CD14-positive monocyte (primary cell): ENCODE data around the gene C17orf100. TPM values are rescaled to one million over a fixed set of nuclear protein-coding genes. Genes with fewer than 3 reads are reported as not detected.

ENCODE experiments used
- DNase-seq, 3 donors: peaks; one replicate each; pipeline ENCODE4 v3.0.0-alpha.2; 2011 to 2022
- H2AFZ ChIP-seq: 2 replicates; pipeline ENCODE4 v1.6.0; 2012; ENCODE audit warnings: mild to moderate bottlenecking, low read depth, low read length, inconsistent platforms; ENCODE audit not compliant: insufficient read depth, poor library complexity, severe bottlenecking
- H3K27ac ChIP-seq, 2 donors: 1 replicate in 1 of 2; 2 replicates in 1 of 2; pipeline ENCODE4 v1.5.1; 2012 to 2013; ENCODE audit warnings: low read length in 2 of 2, control low read depth in 1 of 2, inconsistent platforms in 1 of 2, low read depth in 1 of 2, mild to moderate bottlenecking in 1 of 2
- H3K27me3 ChIP-seq, 2 donors: one replicate each; pipeline versions ENCODE4 v1.6.0 to v1.6.1; 2011 to 2013; ENCODE audit warnings: low read length in 2 of 2; ENCODE audit not compliant: control insufficient read depth in 2 of 2, insufficient read depth in 2 of 2
- H3K36me3 ChIP-seq, 2 donors: replicated peaks in 1 of 2; 1 replicate in 1 of 2; 2 replicates in 1 of 2; pipeline versions ENCODE4 v1.5.1 to v1.6.1; 2012 to 2013; ENCODE audit warnings: low read length in 2 of 2, control low read depth in 1 of 2, inconsistent platforms in 1 of 2, mild to moderate bottlenecking in 1 of 2; ENCODE audit not compliant: insufficient read depth in 2 of 2, control insufficient read depth in 1 of 2
- H3K4me1 ChIP-seq, 2 donors: 1 replicate in 1 of 2; 2 replicates in 1 of 2; pipeline versions ENCODE4 v1.5.1 to v1.6.1; 2012 to 2013; ENCODE audit warnings: low read length in 2 of 2, control low read depth in 1 of 2, inconsistent platforms in 1 of 2, mild to moderate bottlenecking in 1 of 2, moderate library complexity in 1 of 2; ENCODE audit not compliant: insufficient read depth in 2 of 2, control insufficient read depth in 1 of 2
- H3K4me2 ChIP-seq: replicated peaks from 2 replicates; pipeline ENCODE3; 2012; ENCODE audit warnings: low read length, moderate library complexity, mild to moderate bottlenecking; ENCODE audit not compliant: poor library complexity, severe bottlenecking; ENCODE audit errors: extremely low read depth
- H3K4me3 ChIP-seq, 3 experiments: fragments of 200-600 bp in 1 of 3; sonication (generic) in 1 of 3; replicated peaks in 1 of 3; 1 replicate in 2 of 3; 2 replicates in 1 of 3; pipeline ENCODE4 v1.5.1; 2011 to 2013; ENCODE audit warnings: low read length in 3 of 3, mild to moderate bottlenecking in 3 of 3, control low read depth in 2 of 3, low read depth in 2 of 3, inconsistent platforms in 1 of 3, moderate library complexity in 1 of 3
- H3K79me2 ChIP-seq: 2 replicates; pipeline ENCODE4 v1.6.0; 2012; ENCODE audit warnings: mild to moderate bottlenecking, control low read depth, inconsistent platforms, low read length, moderate library complexity; ENCODE audit not compliant: insufficient read depth
- H3K9ac ChIP-seq: 2 replicates; pipeline ENCODE4 v1.6.0; 2017; ENCODE audit warnings: low read length, mild to moderate bottlenecking; ENCODE audit not compliant: insufficient read depth, poor library complexity, severe bottlenecking
- H3K9me3 ChIP-seq, 2 donors: replicated peaks in 1 of 2; 1 replicate in 1 of 2; 2 replicates in 1 of 2; pipeline versions ENCODE4 v1.5.1 to v1.6.1; 2012 to 2013; ENCODE audit warnings: low read length in 2 of 2, control low read depth in 1 of 2; ENCODE audit not compliant: control insufficient read depth in 1 of 2, insufficient read depth in 1 of 2
- H4K20me1 ChIP-seq: 2 replicates; pipeline ENCODE4 v1.6.0; 2012; ENCODE audit warnings: mild to moderate bottlenecking, low read length, control low read depth, moderate library complexity; ENCODE audit not compliant: insufficient read depth
- H3K27ac Mint-ChIP-seq, 7 donors: one replicate each; pipeline ENCODE4 v1.8.0; 2020; ENCODE audit warnings: mild to moderate bottlenecking in 7 of 7, mixed read lengths in 7 of 7, moderate library complexity in 6 of 7, inconsistent platforms in 2 of 7
- H3K27me3 Mint-ChIP-seq, 3 donors: one replicate each; pipeline ENCODE4 v1.8.0; 2021 to 2022; ENCODE audit warnings: low read depth in 3 of 3, mild to moderate bottlenecking in 3 of 3, mixed read lengths in 3 of 3, moderate library complexity in 3 of 3, inconsistent platforms in 1 of 3
- H3K36me3 Mint-ChIP-seq, 2 donors: one replicate each; pipeline ENCODE4 v1.8.0; 2020; ENCODE audit warnings: mixed read lengths in 2 of 2, inconsistent platforms in 1 of 2, mild to moderate bottlenecking in 1 of 2
- H3K4me1 Mint-ChIP-seq: one replicate; pipeline ENCODE4 v1.8.0; 2020; ENCODE audit warnings: mild to moderate bottlenecking, mixed read lengths
- H3K4me3 Mint-ChIP-seq, 2 donors: one replicate each; pipeline ENCODE4 v1.8.0; 2020; ENCODE audit warnings: mild to moderate bottlenecking in 2 of 2, mixed read lengths in 2 of 2, moderate library complexity in 1 of 2
- H3K9me3 Mint-ChIP-seq, 7 donors: one replicate each; pipeline ENCODE4 v1.8.0; 2020 to 2022; ENCODE audit warnings: mixed read lengths in 7 of 7, mild to moderate bottlenecking in 6 of 7, moderate library complexity in 6 of 7, inconsistent platforms in 2 of 7
- WGBS: methylation state at CpG from one replicate; pipeline ENCODE4 v1.1.5; 2013; ENCODE audit warnings: missing lambda C conversion rate; ENCODE audit not compliant: insufficient coverage; 5-methylcytosine and 5-hydroxymethylcytosine counted together
- intact Hi-C, 2 donors: fragments of 100-400 bp; cut with micrococcal nuclease; formaldehyde crosslinking; loops; one replicate each; pipeline versions ENCODE4 v1.15.0 to v1.15.1; 2023
- polyA plus RNA-seq, 3 donors: library from polyadenylated mRNA; depleted of rRNA in 1 of 3; unstranded in 2 of 3; stranded (reverse) in 1 of 3; fragments of 300-500 nt in 2 of 3; fragments of >200 nt in 1 of 3; fragmentation: Illumina TruSeq in 2 of 3; gene quantifications; 1 replicate in 2 of 3; 2 replicates in 1 of 3; pipeline ENCODE4 v1.2.3, GENCODE V29; 2012 to 2021
- TF ChIP-seq, protein P1 (sequence below): fragments of 200-600 bp; IDR thresholded peaks from one replicate; pipeline ENCODE4 v1.8.0; 2022; ENCODE audit warnings: antibody characterized with exemption, mild to moderate bottlenecking

The C17orf100 gene
- polyA plus RNA-seq, 3 donors = 0.51 to 1.8 (median 1.2) TPM

DNA sequence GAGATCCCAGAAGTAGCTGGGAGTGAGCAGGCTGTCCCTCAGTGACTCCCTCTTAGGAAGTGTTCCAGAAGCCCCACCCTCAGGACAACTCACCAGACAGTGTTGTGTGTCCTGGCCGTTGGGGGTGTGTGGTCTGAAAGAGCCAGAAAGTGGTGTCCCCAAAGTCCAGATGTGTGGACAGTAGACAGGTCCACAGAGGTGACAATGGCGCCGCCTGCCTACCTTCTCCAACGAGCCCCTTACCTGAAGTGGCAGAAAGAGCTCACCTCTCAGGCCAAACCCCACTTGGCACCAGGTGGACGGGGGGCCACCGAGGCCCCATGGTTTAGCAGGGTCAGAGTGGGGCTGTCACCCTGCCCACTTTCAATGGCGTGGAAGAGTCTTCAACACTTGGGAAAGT, 19.9 kb downstream of the C17orf100 start:
- H3K27ac Mint-ChIP-seq = no peak overlapping the region
- no peak overlapping the region for H3K4me3 ChIP-seq
- H3K27me3 ChIP-seq = peaks cover 0 to 18% of the 10 kb centered on the region in 2 donors
- peaks cover 25 to 54% (median 50%) of the 10 kb centered on the region in 3 donors for H3K27me3 Mint-ChIP-seq
- no peaks in the 10 kb centered on the region for H3K9me3 Mint-ChIP-seq
- no peak overlapping the region for H3K4me2 ChIP-seq
- no peak for DNase-seq
- no peaks in the 10 kb centered on the region for H3K36me3 ChIP-seq
- no peak overlapping the region for H3K9ac ChIP-seq
- no peak overlapping the region for H3K27ac ChIP-seq
- H3K9me3 ChIP-seq = no peaks in the 10 kb centered on the region
- no peaks in the 10 kb centered on the region for H3K4me1 ChIP-seq
- H3K36me3 Mint-ChIP-seq = no peaks in the 10 kb centered on the region
- H3K79me2 ChIP-seq = no peaks in the 10 kb centered on the region
- TF ChIP-seq, protein P1, sequence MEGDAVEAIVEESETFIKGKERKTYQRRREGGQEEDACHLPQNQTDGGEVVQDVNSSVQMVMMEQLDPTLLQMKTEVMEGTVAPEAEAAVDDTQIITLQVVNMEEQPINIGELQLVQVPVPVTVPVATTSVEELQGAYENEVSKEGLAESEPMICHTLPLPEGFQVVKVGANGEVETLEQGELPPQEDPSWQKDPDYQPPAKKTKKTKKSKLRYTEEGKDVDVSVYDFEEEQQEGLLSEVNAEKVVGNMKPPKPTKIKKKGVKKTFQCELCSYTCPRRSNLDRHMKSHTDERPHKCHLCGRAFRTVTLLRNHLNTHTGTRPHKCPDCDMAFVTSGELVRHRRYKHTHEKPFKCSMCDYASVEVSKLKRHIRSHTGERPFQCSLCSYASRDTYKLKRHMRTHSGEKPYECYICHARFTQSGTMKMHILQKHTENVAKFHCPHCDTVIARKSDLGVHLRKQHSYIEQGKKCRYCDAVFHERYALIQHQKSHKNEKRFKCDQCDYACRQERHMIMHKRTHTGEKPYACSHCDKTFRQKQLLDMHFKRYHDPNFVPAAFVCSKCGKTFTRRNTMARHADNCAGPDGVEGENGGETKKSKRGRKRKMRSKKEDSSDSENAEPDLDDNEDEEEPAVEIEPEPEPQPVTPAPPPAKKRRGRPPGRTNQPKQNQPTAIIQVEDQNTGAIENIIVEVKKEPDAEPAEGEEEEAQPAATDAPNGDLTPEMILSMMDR = no peak
- H4K20me1 ChIP-seq = no peaks in the 10 kb centered on the region
- H2AFZ ChIP-seq = no peak overlapping the region
- 90% methylated on average over 6 of the region's 7 CpGs for WGBS
- H3K4me3 Mint-ChIP-seq = no peak overlapping the region
- intact Hi-C loops = no loop called here
- H3K4me1 Mint-ChIP-seq = no peaks in the 10 kb centered on the region

DNA sequence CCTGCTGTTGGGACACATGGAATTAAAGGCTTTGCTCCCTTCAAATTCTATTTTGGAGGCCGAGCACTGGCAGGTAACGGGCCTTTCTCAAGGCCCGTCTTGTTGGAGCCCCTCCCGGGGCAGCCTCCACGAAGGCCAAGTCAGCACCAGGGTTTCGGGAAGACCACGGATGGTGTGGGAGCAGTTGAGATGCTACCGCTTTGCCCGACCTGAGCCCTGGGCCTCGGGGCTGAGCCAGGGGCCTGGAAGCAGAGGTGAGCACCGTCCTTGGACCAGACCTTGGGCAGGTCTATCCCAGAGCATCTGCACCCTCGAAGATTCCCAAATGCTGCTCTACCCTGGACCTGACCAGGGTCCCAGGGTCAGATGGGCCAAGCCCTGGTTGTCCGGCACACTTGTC, 23.0 kb downstream of the C17orf100 start:
- Histone ChIP-seq H3K79me2 (no peaks in the 10 kb centered on the region), H3K4me1 (no peaks in the 10 kb centered on the region), H3K27ac (no peak overlapping the region), H3K4me2 (no peak overlapping the region), H3K9me3 (no peaks in the 10 kb centered on the region), H4K20me1 (no peaks in the 10 kb centered on the region), H3K36me3 (no peaks in the 10 kb centered on the region), H3K4me3 (no peak overlapping the region), H2AFZ (no peak overlapping the region), H3K9ac (no peak overlapping the region), H3K27me3 (peaks cover 7 to 29% of the 10 kb centered on the region in 2 donors)
- no peak for DNase-seq
- peaks cover 35 to 63% (median 55%) of the 10 kb centered on the region in 3 donors for H3K27me3 Mint-ChIP-seq
- peak overlapping the region in 1 of 7 donors; percentile 63 for H3K27ac Mint-ChIP-seq
- TF ChIP-seq, protein P1 = no peak
- H3K4me3 Mint-ChIP-seq = no peak overlapping the region
- H3K4me1 Mint-ChIP-seq = peaks cover 3% of the 10 kb centered on the region
- intact Hi-C loops = no loop called here
- H3K36me3 Mint-ChIP-seq = no peaks in the 10 kb centered on the region
- WGBS = 95% methylated on average over 13 of the region's 13 CpGs
- no peaks in the 10 kb centered on the region for H3K9me3 Mint-ChIP-seq
